Large intestine (tissue), 3 donors: Measurements from ENCODE around the gene BRMS1. TPM values are rescaled to one million over a fixed set of nuclear protein-coding genes. Genes with fewer than 3 reads are reported as not detected.

Source experiments
- DNase-seq, 2 donors: peaks; one replicate each; pipeline versions ENCODE4 v3.0.0 to v3.0.0-alpha.2; 2013
- H3K27ac ChIP-seq: one replicate; pipeline ENCODE4 v1.5.1; 2013; ENCODE audit warnings: low read length
- H3K27me3 ChIP-seq: 2 replicates; pipeline ENCODE4 v1.6.1; 2013; ENCODE audit warnings: low read length; ENCODE audit not compliant: control insufficient read depth, insufficient read depth
- H3K36me3 ChIP-seq: 2 replicates; pipeline ENCODE4 v1.6.1; 2013; ENCODE audit warnings: low read length; ENCODE audit not compliant: control insufficient read depth, insufficient read depth
- H3K4me1 ChIP-seq: one replicate; pipeline ENCODE4 v1.6.1; 2013; ENCODE audit warnings: low read length; ENCODE audit not compliant: control insufficient read depth, insufficient read depth
- H3K4me3 ChIP-seq: one replicate; pipeline ENCODE4 v1.5.1; 2013; ENCODE audit warnings: low read length
- H3K9me3 ChIP-seq: one replicate; pipeline ENCODE4 v1.6.1; 2013; ENCODE audit warnings: mild to moderate bottlenecking, low read depth, low read length, moderate library complexity; ENCODE audit not compliant: control insufficient read depth
- WGBS: methylation state at CpG from one replicate; pipeline ENCODE4 v1.1.5; 2013; ENCODE audit warnings: low lambda C conversion rate; ENCODE audit not compliant: insufficient coverage; 5-methylcytosine and 5-hydroxymethylcytosine counted together
- polyA plus RNA-seq: library from polyadenylated mRNA; unstranded; fragments of 120-200 nt; gene quantifications from one replicate; pipeline ENCODE4 v1.2.1, GENCODE V29; 2013

Gene BRMS1
- polyA plus RNA-seq, 1 donor, result 32.4 TPM

- no peak overlapping the region for H3K4me3 ChIP-seq
- H3K27ac ChIP-seq, result no peak overlapping the region
- no CpG with 5 or more reads among the region's 2 CpGs for WGBS
- DNase-seq, result no peak
- peaks cover 33% of the 10 kb centered on the region for H3K27me3 ChIP-seq
- peaks cover 4% of the 10 kb centered on the region for H3K9me3 ChIP-seq
- peaks cover 21% of the 10 kb centered on the region for H3K36me3 ChIP-seq
- H3K4me1 ChIP-seq, result peaks cover 28% of the 10 kb centered on the region
Observed at GRCh38 chr11:66290330-66290621, 54.6 kb downstream of the BRMS1 start.

GRCh38 chr11:66289548-66290329 is 55.2 kb downstream of the BRMS1 start:
- Histone ChIP-seq H3K4me1 (peaks cover 28% of the 10 kb centered on the region), H3K4me3 (peak overlapping the region; percentile 72), H3K36me3 (peaks cover 26% of the 10 kb centered on the region), H3K9me3 (peaks cover 3% of the 10 kb centered on the region), H3K27me3 (peaks cover 33% of the 10 kb centered on the region), H3K27ac (peak overlapping the region; percentile 97)
- DNase-seq, result no peak
- no CpG with 5 or more reads among the region's 36 CpGs for WGBS

- H3K27ac ChIP-seq, result peak within 1 kb of the TSS; percentile 97
- H3K4me1 ChIP-seq, result peaks cover 28% of the 10 kb centered on the region
- H3K36me3 ChIP-seq, result peaks cover 35% of the 10 kb centered on the region
- no CpG with 5 or more reads among the region's 87 CpGs for WGBS
- peak within 1 kb of the TSS; percentile 76 for H3K4me3 ChIP-seq
- DNase-seq, result peak; percentile 100
- no peaks in the 10 kb centered on the region for H3K9me3 ChIP-seq
- peaks cover 27% of the 10 kb centered on the region for H3K27me3 ChIP-seq
Observed at GRCh38 chr11:66288671-66289547, 56.0 kb downstream of the BRMS1 start, which contains the start of gene YIF1A. Gene YIF1A, minus strand, starts transcription at chr11:66289143. Its CDS starts 158 bp downstream, at chr11:66288985.

DNA sequence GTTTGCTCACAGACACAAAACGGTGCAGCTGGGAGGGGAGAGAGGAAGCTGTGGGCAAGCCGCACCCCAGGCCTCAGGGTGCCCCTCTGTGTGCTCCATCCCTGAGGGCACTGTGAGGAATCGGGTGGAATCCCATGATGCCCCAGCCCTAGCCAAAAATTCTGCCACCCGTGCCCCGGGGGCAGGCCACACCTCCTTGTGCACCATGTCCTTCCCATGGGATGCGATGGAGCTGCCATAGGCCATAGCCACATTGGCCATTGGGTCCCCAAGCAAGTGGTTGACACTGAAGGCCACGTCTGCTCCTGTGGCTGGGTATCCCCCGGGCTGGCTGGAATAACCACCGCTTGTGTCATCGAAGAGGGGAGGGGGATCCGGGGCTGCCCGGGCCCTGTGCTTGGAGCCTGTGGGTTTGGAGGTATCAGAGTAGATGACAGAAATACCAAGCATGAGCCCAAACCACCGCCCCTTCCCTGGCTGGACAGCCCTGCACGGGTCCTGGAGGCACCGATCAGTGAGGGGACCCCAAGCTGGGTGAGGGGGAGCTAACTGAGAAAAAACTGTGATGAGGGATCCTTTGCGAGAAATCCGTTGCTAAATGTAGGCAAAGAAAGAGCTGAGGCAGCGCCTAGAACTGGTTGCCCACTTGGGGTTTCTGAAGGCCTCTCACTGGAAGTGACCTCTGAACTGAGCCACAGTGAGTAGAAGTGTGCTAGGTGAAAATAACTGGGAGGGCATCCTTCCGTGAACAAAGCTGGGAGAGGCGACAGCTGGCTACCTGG is 56.8 kb downstream of the BRMS1 start:
- peaks cover 18% of the 10 kb centered on the region for H3K27me3 ChIP-seq
- peaks cover 28% of the 10 kb centered on the region for H3K4me1 ChIP-seq
- peak overlapping the region; percentile 76 for H3K4me3 ChIP-seq
- no peak for DNase-seq
- peak overlapping the region; percentile 97 for H3K27ac ChIP-seq
- WGBS, result 0% methylated on average over 1 of the region's 20 CpGs
- peaks cover 42% of the 10 kb centered on the region for H3K36me3 ChIP-seq
- H3K9me3 ChIP-seq, result no peaks in the 10 kb centered on the region

Other genes starting within 250 kb of the BRMS1 start
- gene KLC2, start 87.4 kb downstream of the BRMS1 start, polyA plus RNA-seq, result 18.2 TPM
- 122 TPM for gene RAB1B, start 76.5 kb downstream of the BRMS1 start, polyA plus RNA-seq
- 8.0 TPM for gene CNIH2, start 66.9 kb downstream of the BRMS1 start, polyA plus RNA-seq
- gene YIF1A, start 56.0 kb downstream of the BRMS1 start, polyA plus RNA-seq, result 102 TPM
- gene TMEM151A, start 53.2 kb downstream of the BRMS1 start, polyA plus RNA-seq, result 3.1 TPM
- gene CD248, start 28.1 kb downstream of the BRMS1 start, polyA plus RNA-seq, result 24.6 TPM
- 5.2 TPM for gene RIN1, start 8.7 kb downstream of the BRMS1 start, polyA plus RNA-seq
- 31.0 TPM for gene B4GAT1, start 2.5 kb upstream of the BRMS1 start, polyA plus RNA-seq
- 13.2 TPM for gene SLC29A2, start 26.7 kb upstream of the BRMS1 start, polyA plus RNA-seq
- 1.7 TPM for gene NPAS4, start 75.9 kb upstream of the BRMS1 start, polyA plus RNA-seq
- 69.5 TPM for gene MRPL11, start 93.7 kb upstream of the BRMS1 start, polyA plus RNA-seq
- gene PELI3, start 121.8 kb upstream of the BRMS1 start, polyA plus RNA-seq, result 5.1 TPM
- 28.8 TPM for gene DPP3, start 135.3 kb upstream of the BRMS1 start, polyA plus RNA-seq
- 40.8 TPM for gene BBS1, start 165.5 kb upstream of the BRMS1 start, polyA plus RNA-seq
- gene ZDHHC24, start 200.9 kb upstream of the BRMS1 start, polyA plus RNA-seq, result 8.5 TPM
- 0.22 TPM for gene ACTN3, start 201.8 kb upstream of the BRMS1 start, polyA plus RNA-seq
- gene CTSF, start 223.5 kb upstream of the BRMS1 start, polyA plus RNA-seq, result 11.9 TPM
- gene CCDC87, start 248.0 kb upstream of the BRMS1 start, polyA plus RNA-seq, result 0.09 TPM
- 55.8 TPM for gene CCS, start 248.1 kb upstream of the BRMS1 start, polyA plus RNA-seq